HG03025 (cell line): ENCODE measurements around the gene SOCS1.

ENCODE experiments used
- ATAC-seq: cut with Tn5 transposase; IDR thresholded peaks from one replicate; pipeline ENCODE4 v1.9.1; 2021; ENCODE audit warnings: mild to moderate bottlenecking, moderate library complexity; ENCODE audit not compliant: unreplicated experiment, low FRiP score

SOCS1 gene

DNA sequence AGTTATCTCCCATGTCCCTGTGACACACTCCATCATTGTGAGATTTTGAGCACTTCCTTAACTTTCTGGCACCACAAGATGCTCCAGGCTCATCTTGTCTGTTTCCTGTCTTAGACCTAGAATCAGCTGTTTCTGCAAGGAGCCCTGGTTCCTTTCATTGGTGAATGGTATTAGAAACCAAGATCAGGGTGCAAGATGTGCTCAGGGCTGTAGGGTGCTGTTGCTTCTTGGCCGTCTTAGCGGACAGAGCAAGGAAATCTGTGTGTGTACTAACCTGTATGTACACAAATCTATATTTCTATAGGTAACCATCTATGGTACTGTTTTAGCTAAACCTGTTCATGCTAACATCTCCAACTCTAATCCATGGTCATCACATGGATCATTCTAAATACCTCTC lies 33.2 kb upstream of the SOCS1 start:
- no peak for ATAC-seq

DNA sequence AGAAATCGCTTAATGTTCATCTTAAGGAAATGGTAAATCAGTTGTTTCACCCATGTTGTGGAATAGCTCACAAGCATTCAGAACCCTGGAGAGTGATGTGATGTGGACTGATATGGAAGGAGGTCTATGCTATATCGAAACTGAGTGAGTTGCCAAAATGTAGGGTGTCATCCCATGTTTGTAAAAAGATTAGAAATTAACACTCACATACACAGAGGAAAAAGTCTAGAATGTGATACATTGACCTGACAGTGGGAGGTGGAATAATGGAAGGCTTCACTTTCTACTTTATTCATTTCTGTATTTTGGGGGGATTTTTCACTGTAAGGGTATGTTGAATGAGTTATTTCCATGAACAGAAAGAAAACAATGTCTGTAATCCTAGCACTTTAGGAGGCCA lies 29.8 kb upstream of the SOCS1 start:
- ATAC-seq = no peak

DNA sequence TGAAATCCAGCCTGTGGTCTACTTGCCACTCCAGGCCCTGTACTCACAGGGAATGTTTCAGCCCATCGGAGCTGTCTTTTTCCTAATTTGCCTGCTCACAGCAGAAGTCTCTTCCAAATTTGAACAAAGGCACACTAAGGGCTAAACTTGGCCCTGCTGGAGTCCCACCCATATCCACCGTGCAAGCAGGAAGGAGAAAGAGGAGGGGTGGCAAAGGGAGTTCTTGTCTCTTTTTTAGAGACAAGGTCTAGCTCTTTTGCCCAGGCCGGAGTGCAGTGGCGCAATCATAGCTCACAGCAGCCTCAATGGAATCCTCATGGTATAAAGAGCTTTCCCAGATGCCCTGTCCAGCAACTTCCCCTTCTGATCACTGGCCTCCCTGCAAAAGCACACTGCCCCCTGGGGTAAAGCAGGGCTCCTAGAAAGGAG lies 27.8 kb upstream of the SOCS1 start:
- ATAC-seq = no peak

- ATAC-seq = no peak
Observed at GRCh38 chr16:11280616-11281522, 24.9 kb upstream of the SOCS1 start, which contains the start of gene PRM1. TSS of gene PRM1 (minus strand) at chr16:11281330. CDS start at chr16:11281238, 92 bp downstream.

GRCh38 chr16:11278681-11279628 lies 23.0 kb upstream of the SOCS1 start:
- ATAC-seq = no peak

DNA sequence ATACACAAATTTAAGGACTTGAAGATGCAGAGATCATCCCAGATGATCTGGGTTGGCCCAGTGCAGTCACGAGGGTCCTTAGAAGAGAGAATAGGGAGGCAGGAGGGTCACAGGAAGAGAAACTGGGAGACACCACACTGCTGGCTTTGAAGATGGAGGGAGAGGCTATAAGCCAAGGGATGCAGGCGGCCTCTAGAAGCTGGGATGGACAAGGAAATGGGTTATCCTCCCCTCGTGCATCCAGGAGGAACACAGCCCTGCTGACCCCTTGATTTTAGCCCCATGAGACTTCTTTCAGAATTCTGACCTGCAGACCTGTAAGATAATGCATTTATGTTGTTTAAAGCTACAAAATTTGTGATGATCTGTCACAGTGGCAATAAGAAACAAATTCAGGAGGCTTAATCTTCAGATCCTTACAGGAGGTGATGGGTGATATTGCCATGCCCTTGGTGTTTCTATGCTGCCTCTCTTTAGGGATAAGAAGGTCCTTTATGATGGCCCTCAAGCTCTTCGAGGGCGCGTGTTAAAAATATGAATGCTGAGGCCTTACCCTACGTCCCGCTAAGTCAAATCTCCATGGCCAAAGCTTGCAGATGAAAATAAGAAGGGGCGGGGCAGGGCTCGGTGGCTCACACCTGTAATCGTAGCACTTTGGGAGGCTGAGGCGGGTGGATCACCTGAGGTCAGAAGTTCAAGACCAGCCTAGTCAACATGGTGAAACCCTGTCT lies 21.8 kb upstream of the SOCS1 start:
- ATAC-seq = no peak

DNA sequence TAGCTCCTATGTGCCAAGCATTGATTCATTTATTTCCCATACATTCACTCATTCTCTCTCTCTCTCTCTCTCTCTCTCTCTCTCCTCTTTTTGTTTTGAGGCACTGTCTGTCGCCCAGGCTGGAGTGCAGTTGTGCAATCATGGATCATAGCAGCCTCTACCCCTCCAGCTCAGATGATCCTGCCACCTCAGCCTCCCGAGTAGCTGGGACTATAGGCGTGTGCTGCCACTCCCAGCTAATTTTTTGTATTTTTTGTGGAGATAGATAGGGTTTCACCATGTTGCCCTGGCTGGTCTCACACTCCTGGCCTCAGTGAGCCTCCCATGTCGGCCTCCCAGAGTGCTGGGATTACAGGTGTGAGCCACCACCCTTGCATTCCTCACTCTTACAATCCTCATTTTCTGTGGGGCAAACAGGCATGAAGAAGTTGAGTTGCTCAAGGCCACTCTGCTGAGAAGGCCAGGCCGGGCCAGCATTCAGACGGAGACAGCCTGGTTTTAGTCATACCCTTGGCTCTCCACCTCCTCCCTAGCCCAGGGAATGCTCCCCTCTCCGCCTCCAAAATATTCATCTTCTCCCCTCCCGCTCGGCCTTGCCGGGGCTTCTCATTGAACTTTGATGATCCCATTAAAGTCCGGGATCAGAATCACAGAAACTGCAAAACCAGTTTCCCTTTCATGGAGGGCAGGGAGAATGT lies 21.0 kb upstream of the SOCS1 start:
- ATAC-seq = no peak

GRCh38 chr16:11276143-11276895 lies 20.3 kb upstream of the SOCS1 start, which contains the start of gene PRM2:
TSS of gene PRM2 (minus strand) at chr16:11276480. CDS start at chr16:11276370, 110 bp downstream.
- no peak for ATAC-seq

- ATAC-seq = no peak
Observed at GRCh38 chr16:11274964-11275363, 19.0 kb upstream of the SOCS1 start.

DNA sequence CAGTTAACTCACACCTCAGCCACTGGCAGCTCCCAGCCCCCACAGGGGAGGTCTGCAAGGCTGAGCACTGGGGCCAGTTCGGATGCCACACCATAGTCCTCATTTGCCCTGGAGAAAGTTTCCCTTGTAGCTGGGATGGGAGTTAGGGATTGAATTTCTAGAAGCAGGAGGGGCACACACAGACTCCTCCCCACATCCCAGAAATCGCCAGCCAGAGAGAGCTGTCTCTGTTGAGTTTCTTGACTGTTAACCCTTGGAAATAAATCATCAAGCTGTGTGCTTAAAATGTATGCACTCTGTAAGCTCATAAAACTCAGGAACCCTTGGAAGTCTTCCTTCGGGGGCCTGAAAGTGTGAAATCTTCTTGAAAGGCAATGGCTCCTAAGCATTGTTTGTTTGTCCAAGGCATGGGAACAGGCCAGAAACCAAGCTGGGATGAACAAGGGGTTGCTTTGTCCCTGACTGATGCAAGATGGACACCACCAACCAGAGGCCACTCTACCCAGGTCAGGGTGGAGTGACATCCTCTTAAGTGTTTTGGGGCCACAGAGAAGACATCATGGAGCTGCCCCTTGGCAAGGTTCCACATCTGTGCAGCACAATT lies 17.8 kb upstream of the SOCS1 start:
- no peak for ATAC-seq

DNA sequence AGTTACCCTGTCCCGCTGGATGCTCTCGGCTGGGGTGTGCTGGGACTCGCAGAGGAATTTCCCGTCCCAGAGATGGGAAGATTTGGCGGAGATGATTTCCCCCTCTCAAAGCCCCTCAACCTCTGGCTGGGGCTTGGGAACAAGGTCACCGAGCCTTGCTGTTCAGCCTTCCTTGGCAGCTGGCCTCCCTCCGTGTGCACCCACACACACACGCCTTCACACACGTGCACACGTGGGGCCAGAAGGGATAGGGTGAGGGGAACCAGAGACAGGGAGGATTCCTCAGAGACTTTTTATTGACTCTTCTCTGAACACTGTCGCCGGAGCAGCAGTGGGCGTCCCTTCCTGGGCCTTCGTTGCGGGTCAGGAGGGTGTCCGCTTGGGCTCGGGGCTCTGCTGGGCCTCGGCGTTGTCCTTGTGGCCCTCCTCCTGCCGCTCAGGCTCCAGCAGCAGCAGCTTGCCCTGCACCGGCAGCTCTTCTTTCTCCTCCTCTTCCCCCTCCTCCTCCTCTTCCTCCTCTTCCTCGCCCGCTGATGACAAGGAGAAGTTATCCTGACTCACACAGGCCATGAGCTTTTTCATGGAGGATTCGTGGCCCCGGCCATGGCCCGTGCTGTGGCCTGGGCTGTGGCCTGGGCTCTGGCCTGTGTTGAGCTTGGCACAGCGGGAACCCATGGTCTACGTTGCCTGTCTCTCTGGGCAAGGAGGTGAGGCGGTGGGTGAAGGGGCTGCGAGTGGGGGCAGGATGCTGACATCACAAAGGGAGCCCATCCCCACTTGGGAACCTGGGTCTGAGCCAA lies 17.1 kb upstream of the SOCS1 start, which contains the start of gene PRM3:
PRM3 (minus strand) TSS at position 709 of the 800 bp plus-strand sequence; CDS start at position 675, 34 bp downstream.
- ATAC-seq = no peak

DNA sequence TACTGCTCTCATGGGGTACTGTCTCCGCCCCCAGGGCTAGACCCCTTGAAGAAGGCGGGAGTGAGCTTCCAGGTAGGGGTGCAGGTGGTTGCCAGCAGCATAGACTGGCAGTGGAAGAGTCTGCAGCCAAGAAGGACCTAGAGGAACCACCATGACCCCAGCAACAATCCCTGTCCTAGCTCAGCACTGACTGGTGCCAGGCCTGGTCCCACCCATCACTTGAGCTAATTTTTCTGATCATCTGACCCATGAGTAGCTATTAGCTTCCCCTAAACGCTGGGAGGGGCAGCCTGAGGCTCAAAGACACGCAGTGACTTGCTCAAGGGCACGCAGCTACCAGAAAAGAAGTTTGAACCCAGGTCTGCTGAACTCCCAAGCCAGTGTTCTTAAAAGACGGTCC lies 16.5 kb upstream of the SOCS1 start:
- ATAC-seq = no peak

- ATAC-seq = no peak
Observed at GRCh38 chr16:11271610-11272009, 15.6 kb upstream of the SOCS1 start.

- no peak for ATAC-seq
Observed at GRCh38 chr16:11270602-11271162, 14.7 kb upstream of the SOCS1 start.

DNA sequence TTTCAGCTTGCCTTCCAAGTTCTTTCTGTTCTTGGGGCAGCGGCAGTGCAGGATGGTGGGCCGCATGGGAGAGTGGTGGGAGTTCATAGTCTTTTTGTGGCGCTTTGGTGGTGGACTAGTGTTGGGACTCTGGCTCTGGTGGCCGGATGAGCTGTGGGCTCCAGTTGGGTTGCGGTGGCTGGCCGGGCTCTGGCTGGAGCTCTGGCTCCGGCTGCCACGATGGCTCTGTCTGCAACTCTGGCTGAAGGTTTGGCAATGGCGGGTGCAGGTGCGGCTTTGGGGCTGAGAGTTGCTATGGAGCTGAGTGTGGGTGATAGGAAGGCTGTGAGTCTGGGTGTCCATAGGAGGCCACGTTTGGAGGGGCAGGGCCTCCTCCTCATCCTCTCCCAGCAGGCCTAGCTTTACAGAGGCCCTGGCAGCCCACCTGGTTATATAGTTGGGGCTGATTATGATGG lies 12.9 kb upstream of the SOCS1 start, which contains the start of gene TNP2:
TNP2 (minus strand) TSS at position 405 of the 455 bp plus-strand sequence; CDS start at position 342, 63 bp downstream.
- no peak for ATAC-seq

DNA sequence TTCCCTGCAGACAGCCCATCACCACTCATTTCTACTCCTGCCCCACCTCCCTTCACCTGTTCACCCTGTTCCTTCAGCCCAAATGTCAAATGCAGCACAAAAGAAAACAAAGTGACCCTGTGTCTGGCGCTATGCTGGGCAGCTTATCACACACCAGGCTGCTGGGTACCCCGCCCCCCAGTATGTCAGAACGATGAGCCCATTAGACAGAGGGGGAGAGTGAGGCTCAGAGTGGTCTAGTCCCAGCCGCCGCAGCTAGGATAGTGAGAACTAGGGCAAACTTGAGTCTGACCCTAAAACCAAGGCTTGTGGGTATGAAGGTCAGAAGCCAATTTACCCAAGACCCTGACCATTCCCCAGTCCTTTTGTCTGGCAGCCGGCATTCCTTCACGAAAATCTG lies 9.1 kb upstream of the SOCS1 start:
- no peak for ATAC-seq

DNA sequence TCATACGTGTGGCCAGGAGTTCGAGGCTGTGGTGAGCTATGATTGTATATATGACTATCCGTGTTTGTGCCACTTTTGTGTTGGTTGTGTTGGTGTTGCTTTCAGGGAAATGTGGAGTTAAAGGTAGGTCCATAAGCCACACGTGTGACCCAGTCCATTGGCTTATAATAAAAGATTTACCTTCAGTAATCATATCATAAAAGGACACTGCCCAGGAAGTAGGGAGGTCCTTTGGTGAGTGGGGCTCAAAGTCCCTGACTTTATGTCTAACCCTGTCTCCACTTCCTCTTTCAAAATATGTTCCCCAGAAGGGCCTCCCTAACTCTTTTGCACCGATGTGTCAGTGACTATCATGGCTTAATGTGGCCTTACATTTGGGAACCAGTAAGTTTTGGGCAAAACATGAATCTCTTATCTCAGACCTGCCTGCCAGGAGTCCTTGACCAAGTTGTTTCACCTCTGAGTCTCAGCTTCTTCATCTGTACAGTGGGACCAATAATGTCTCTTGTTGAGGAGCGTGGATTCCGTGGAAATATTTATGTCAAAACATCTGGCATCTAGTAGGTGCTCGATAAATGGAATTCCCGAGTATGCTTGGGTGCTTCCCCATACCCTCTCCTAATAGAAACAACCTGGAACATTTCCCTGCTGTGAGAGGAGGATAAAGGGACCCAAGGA lies 8.3 kb upstream of the SOCS1 start:
- ATAC-seq = no peak
